ENCODE data around the gene HS6ST3. TPM values are rescaled to one million over a fixed set of nuclear protein-coding genes. Genes with fewer than 3 reads are reported as not detected.

The HS6ST3 gene
- total RNA-seq, 1 donor from 2014 or later, result 4.7 TPM

DNA sequence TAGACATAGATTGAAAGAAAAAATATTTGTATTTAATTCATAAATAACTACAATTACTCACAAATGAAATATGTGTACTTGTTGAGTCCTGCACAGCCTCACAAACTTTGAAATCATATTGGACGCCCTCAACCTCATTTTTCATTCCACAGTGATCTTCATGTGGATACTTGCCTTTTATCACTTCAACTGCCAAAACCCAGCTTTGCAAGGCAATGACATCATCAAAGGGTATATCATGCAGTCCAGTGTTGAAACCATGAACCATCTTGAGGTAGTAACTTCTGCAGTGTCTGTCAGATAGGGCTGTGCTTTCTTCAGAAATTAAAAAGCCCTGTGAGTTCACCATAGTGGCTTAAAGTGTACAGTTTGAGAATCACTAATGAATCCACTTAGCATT lies 82.2 kb downstream of the HS6ST3 start:
- H3K36me3 Mint-ChIP-seq, result no peaks in the 10 kb centered on the region
- H3K4me3 Mint-ChIP-seq, result no peak overlapping the region
- TF ChIP-seq CTCF (conservative IDR thresholded peaks at IDR 0.05), result no peak
- no peak for DNase-seq (ENCODE audit: extremely low spot score, unreplicated experiment)
- no peaks in the 10 kb centered on the region for H3K9me3 Mint-ChIP-seq
- no peak overlapping the region for H3K27ac Mint-ChIP-seq
- H3K27me3 Mint-ChIP-seq, result no peaks in the 10 kb centered on the region
- no peaks in the 10 kb centered on the region for H3K4me1 Mint-ChIP-seq (ENCODE audit: unreplicated experiment)

DNA sequence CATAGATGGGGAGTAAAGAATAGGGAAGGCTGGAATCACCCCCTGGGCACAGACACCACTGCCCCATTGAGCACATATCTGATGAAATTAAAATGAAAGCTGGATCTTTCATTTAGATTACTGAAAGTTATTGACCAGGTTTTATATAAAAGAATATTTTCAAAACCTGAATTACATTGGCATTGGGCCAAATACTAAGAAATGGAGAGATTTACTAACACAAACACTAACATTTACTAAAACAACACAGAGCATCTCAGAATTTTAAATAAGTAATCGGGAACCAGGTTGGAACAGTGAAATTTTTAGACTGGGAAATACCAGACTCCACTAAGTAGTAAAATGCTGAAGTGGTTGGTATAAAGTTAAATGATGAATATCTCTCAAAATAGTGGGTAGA lies 88.9 kb downstream of the HS6ST3 start:
- Mint-ChIP-seq H3K27ac (no peak overlapping the region), H3K27me3 (no peaks in the 10 kb centered on the region), H3K4me3 (no peak overlapping the region), H3K4me1 (ENCODE audit: unreplicated experiment) (no peaks in the 10 kb centered on the region), H3K9me3 (no peaks in the 10 kb centered on the region), H3K36me3 (no peaks in the 10 kb centered on the region)
- TF ChIP-seq CTCF (conservative IDR thresholded peaks at IDR 0.05), result no peak
- no peak for DNase-seq (ENCODE audit: extremely low spot score, unreplicated experiment)

DNA sequence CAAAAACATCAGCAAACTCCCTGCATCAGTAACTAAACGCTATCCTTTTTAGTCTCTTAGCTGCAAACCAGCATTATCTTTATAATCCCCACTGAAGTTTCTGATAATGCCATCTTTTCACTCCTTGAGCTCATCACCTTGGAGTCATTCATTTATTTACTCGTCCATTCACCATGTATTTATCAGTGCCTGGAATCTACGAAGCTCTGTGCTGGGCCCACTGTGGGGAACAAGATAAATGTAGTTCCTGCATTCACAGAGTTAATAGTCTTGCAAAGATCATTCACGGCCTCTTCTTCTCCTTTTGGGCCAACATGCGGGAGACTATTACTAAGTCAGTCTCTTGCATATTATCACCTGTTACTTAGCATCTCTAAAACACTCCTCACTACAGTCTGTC lies 89.4 kb downstream of the HS6ST3 start:
- H3K9me3 Mint-ChIP-seq, result no peaks in the 10 kb centered on the region
- no peak overlapping the region for H3K4me3 Mint-ChIP-seq
- H3K27me3 Mint-ChIP-seq, result no peaks in the 10 kb centered on the region

DNA sequence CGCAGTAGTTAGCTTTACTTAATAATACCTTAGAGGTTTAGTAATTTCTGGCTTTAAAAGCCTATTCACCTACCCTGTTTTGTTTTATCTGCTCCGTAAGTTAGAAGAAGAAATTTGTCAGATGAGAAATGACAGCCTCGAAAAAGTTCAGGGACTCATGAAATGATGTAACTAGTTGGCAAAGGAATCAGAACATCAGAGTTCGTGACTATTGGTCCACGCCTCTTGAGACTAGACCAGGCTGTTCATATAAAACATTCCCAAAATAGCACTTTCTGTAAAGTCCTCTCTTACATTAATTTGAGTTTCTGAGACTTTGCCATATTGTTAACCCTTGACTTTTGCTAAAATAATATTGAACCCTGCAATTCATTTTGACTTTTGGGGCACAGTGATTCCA lies 92.0 kb downstream of the HS6ST3 start:
- no peak for DNase-seq (ENCODE audit: extremely low spot score, unreplicated experiment)
- no peak for TF ChIP-seq CTCF (conservative IDR thresholded peaks at IDR 0.05)
- Mint-ChIP-seq H3K9me3 (no peaks in the 10 kb centered on the region), H3K4me3 (no peak overlapping the region), H3K4me1 (ENCODE audit: unreplicated experiment) (no peaks in the 10 kb centered on the region), H3K27ac (no peak overlapping the region), H3K27me3 (no peaks in the 10 kb centered on the region), H3K36me3 (no peaks in the 10 kb centered on the region)

More for the DNA sequence above, 89.4 kb downstream of the HS6ST3 start:
- H3K4me1 Mint-ChIP-seq (ENCODE audit: unreplicated experiment), result no peaks in the 10 kb centered on the region
- H3K27ac Mint-ChIP-seq, result no peak overlapping the region
- TF ChIP-seq CTCF (conservative IDR thresholded peaks at IDR 0.05), result no peak
- H3K36me3 Mint-ChIP-seq, result no peaks in the 10 kb centered on the region
- no peak for DNase-seq (ENCODE audit: extremely low spot score, unreplicated experiment)

GRCh38 chr13:96185818-96186217 lies 95.9 kb downstream of the HS6ST3 start:
- Mint-ChIP-seq H3K36me3 (no peaks in the 10 kb centered on the region), H3K4me3 (no peak overlapping the region), H3K4me1 (ENCODE audit: unreplicated experiment) (no peaks in the 10 kb centered on the region), H3K27ac (no peak overlapping the region), H3K27me3 (no peaks in the 10 kb centered on the region), H3K9me3 (no peaks in the 10 kb centered on the region)
- no peak for TF ChIP-seq CTCF (conservative IDR thresholded peaks at IDR 0.05)
- no peak for DNase-seq (ENCODE audit: extremely low spot score, unreplicated experiment)

DNA sequence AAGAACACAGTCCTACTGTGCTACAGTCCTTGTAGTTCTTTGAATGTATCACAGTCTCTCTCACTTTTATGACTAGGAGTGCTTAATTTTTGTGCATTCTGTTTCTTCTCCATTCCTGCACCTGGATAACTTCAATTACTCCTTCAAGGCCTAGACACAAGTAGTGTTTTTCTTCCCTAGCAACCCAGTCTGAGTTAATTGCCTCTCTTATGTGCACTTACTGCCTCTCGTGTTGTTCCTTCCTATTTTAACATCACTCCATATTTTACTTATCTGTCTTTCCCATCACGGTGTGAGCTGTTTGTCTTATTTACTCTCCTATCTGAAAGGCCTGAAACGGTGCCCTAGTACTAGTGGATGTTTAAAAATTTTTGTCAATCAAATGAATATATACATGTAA lies 101.5 kb downstream of the HS6ST3 start:
- no peaks in the 10 kb centered on the region for H3K27me3 Mint-ChIP-seq
- no peak overlapping the region for H3K4me3 Mint-ChIP-seq
- no peaks in the 10 kb centered on the region for H3K9me3 Mint-ChIP-seq
- no peaks in the 10 kb centered on the region for H3K36me3 Mint-ChIP-seq
- no peaks in the 10 kb centered on the region for H3K4me1 Mint-ChIP-seq (ENCODE audit: unreplicated experiment)
- H3K27ac Mint-ChIP-seq, result no peak overlapping the region
- no peak for TF ChIP-seq CTCF (conservative IDR thresholded peaks at IDR 0.05)
- no peak for DNase-seq (ENCODE audit: extremely low spot score, unreplicated experiment)
